ENCODE results near the gene L1CAM. TPM values are rescaled to one million over a fixed set of nuclear protein-coding genes. Genes with fewer than 3 reads are reported as not detected.

The L1CAM gene
- total and polyA plus RNA-seq, 12 donors, result 0.52 to 50.1 (median 7.2) TPM

DNA sequence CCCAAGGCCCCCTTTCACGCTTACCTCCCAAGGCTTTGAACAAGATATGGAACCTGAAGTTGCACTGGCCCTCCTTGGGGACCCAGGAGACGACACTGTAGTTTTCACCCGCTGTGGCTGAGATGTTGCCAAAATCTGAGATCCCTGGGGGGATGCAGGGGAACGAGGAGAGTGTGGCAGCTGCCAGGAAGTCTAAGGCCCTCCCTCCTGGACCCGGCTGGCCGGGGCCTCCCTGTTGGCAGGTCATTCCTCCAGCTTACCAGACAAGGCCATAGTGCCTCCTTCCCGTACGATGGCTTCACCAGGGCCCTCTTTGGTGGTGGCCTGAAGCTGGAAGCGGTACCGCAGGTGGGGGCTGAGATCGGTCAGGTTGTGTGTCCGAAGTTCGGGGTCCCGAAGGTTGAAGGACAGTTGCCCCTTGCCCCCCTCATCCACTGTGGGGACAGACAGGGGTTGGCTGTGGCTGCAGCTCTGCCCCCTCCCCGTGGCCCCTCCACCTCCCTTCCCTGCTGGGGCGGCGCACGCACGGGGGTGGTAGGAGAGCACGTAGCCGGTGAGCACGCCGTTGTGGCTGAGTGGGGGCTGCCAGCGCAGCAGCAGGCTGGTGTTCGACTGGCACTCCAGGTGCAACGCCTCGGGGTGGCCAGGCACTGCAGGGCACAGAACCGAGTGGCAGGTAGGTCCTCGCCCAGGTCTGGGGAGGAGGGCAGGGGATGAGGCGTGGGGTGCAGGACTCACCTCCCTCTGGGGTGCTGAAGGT, 21.2 kb downstream of the L1CAM start:
- Histone ChIP-seq H3K9me3 (replicated peaks in 1 of 3) (no peaks in the 10 kb centered on the region), H3K36me3 (replicated peaks in 1 of 2) (no peaks in the 10 kb centered on the region), H3K27ac (no peak overlapping the region), H3K4me1 (replicated peaks in 1 of 2) (no peaks in the 10 kb centered on the region), H3K4me3 (no peak overlapping the region), H3K27me3 (peaks cover 22% of the 10 kb centered on the region)
- intact Hi-C loops (cut with DNase I), result no loop called here
- DNase-seq, result no peak
- TF ChIP-seq POLR2A (IDR thresholded peaks at IDR 0.05), result no peak
- TF ChIP-seq, protein P1, sequence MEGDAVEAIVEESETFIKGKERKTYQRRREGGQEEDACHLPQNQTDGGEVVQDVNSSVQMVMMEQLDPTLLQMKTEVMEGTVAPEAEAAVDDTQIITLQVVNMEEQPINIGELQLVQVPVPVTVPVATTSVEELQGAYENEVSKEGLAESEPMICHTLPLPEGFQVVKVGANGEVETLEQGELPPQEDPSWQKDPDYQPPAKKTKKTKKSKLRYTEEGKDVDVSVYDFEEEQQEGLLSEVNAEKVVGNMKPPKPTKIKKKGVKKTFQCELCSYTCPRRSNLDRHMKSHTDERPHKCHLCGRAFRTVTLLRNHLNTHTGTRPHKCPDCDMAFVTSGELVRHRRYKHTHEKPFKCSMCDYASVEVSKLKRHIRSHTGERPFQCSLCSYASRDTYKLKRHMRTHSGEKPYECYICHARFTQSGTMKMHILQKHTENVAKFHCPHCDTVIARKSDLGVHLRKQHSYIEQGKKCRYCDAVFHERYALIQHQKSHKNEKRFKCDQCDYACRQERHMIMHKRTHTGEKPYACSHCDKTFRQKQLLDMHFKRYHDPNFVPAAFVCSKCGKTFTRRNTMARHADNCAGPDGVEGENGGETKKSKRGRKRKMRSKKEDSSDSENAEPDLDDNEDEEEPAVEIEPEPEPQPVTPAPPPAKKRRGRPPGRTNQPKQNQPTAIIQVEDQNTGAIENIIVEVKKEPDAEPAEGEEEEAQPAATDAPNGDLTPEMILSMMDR (IDR thresholded peaks at IDR 0.05), result no peak
- 82 to 84% (median 83%) methylated on average over 7 to 30 of the region's 30 CpGs; no CpG with 5 or more reads in 1 of the 4 donors for WGBS, 4 donors

DNA sequence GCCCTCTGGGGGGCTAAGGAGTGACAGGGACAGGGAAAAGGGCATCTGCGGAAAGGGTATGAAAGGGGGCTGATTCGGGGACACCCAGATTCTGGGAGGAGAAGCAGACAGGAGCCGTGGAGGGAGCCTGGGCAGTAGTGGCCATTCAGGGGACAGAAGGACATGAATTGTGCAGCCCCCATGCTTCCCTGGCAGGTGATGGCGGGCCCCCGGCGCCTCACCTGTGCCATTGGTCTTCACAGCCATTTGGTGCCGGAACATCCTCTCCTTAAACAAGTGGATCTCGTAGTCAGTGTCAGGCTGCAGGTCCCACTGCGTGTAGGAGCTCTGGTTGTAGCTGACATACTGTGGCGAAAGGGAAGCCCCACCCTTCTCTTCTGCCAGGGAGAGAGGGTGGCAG, 21.9 kb downstream of the L1CAM start:
- no peak for TF ChIP-seq POLR2A (IDR thresholded peaks at IDR 0.05)
- TF ChIP-seq, protein P1 (IDR thresholded peaks at IDR 0.05), result no peak
- intact Hi-C loops (cut with DNase I), result no loop called here
- H3K27ac ChIP-seq, result no peak overlapping the region
- H3K9me3 ChIP-seq (replicated peaks in 1 of 3), result no peaks in the 10 kb centered on the region
- WGBS, 4 donors, result 79 to 91% (median 90%) methylated on average over 9 to 10 of the region's 10 CpGs; no CpG with 5 or more reads in 1 of the 4 donors
- DNase-seq, result no peak
- H3K36me3 ChIP-seq (replicated peaks in 1 of 2), result no peaks in the 10 kb centered on the region
- peaks cover 18% of the 10 kb centered on the region for H3K27me3 ChIP-seq
- H3K4me1 ChIP-seq (replicated peaks in 1 of 2), result no peaks in the 10 kb centered on the region
- H3K4me3 ChIP-seq, result no peak overlapping the region

DNA sequence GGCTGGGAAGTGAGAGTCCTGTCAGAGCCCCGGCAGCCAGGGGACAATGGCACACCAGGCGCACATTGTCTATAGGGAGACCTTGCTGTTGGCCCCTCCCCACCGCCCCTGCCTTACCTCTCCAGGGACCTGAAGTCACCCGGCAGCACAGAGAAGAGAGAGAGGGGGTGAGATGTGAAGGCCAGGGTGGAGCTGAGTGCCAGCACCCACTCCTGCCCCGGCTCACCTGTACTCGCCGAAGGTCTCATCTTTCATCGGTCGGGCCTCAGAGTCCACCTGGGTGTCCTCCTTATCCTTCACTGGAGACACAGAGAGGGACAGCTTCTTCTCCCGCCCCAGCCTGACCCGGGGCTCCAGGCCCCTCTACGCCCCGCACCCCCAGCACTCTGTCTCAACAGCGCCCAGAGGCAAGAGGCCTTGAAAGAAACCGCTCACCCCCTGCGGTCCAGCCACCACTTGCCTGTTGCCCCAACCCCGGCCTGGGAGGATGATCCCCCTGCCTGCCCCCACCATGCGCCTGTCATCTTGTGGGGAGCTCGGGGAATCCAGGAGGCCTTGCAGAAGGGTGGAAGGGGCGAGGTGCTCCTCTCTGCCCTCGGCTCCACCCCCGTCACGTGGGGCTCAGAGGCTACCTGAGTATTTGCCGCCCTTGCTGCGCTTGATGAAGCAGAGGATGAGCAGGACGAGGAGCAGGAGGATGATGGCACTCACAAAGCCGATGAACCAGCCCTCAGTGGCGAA, 22.6 kb downstream of the L1CAM start:
- no peak for TF ChIP-seq POLR2A (IDR thresholded peaks at IDR 0.05)
- TF ChIP-seq, protein P1 (IDR thresholded peaks at IDR 0.05), result no peak
- Histone ChIP-seq H3K36me3 (replicated peaks in 1 of 2) (no peaks in the 10 kb centered on the region), H3K4me3 (no peak overlapping the region), H3K27ac (no peak overlapping the region), H3K4me1 (replicated peaks in 1 of 2) (no peaks in the 10 kb centered on the region), H3K27me3 (peaks cover 18% of the 10 kb centered on the region), H3K9me3 (replicated peaks in 1 of 3) (no peaks in the 10 kb centered on the region)
- intact Hi-C loops (cut with DNase I), result no loop called here
- WGBS, 4 donors, result 73 to 86% (median 76%) methylated on average over 10 to 28 of the region's 28 CpGs
- DNase-seq, result no peak

DNA sequence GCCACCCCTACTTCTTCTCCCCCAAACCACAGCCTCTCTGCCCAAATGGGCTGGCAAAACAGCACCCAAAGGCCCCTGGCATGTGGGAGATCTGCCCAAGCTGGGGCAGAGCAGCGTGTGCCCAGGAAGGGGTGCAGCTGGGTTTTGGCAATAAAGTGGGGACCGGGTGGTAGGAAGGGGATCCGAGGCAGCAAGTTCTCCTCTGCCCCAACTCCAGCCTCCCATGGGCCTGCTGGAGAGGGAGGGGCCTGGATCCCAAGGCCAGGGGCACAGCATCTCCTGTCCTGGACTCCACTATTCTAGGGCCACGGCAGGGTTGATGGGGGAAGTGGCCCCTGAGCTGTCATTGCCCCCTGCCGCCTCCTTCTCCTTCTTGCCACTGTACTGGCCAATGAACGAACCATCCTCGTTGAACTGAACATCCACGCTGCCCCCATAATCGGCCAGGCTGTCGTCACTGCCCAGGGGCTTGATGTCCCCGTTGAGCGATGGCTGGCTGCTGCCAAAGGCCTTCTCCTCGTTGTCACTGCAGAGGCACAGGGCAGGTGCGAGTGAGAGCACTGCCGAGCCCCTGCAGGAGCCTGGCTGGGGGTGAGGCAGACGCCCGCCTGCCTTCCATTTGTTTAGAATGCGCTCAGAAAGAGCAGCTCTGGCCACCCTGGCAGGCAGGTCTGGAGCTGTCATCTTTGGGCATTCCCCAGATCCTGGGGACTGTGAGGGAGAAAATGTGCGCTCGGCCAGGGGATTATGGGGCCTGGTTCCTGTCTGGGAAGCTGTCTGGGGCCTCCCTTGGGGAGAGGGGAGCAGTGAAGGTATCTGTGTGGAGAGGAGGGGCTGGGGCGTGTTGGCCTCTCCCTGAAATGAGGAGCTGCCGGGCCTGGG, 23.4 kb downstream of the L1CAM start:
- no peaks in the 10 kb centered on the region for H3K36me3 ChIP-seq (replicated peaks in 1 of 2)
- peaks cover 23% of the 10 kb centered on the region for H3K27me3 ChIP-seq
- no peak overlapping the region for H3K4me3 ChIP-seq
- H3K9me3 ChIP-seq (replicated peaks in 1 of 3), result no peaks in the 10 kb centered on the region
- intact Hi-C loops (cut with DNase I), result no loop called here
- no peak for TF ChIP-seq POLR2A (IDR thresholded peaks at IDR 0.05)
- TF ChIP-seq, protein P1 (IDR thresholded peaks at IDR 0.05), result no peak
- no peak for DNase-seq
- no peaks in the 10 kb centered on the region for H3K4me1 ChIP-seq (replicated peaks in 1 of 2)
- WGBS, 4 donors, result 20 to 74% (median 68%) methylated on average over 1 to 22 of the region's 22 CpGs
- H3K27ac ChIP-seq, result no peak overlapping the region

Measured in adrenal gland (tissue), 12 donors.